ENCODE data around the gene ST6GALNAC3.
A peak's percentile ranks its signal among the peaks of the same experiment; 100 is the strongest.
"Not testable (repeated sequence)": the region's sequence is repeated elsewhere in the genome, so short reads cannot be mapped to it uniquely, and the experiment has no call there.

ST6GALNAC3 gene

DNA sequence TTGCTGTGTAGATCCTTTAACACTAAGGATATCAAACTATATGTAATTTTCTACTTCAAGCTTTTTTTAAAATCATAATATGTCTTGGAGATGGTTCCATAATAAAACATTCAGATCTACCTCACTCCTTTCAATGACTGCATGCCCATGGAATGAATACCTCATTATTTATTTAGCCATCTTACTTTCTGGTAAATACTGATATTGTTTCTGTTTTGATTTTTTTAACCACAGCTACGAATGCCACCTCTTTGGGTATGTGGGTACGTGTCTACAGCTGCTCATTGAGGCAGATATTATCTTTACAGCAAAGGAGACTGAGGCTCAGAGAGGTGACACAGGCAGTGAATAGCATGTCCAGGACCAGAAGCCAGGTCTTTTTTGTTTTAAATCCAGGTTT, 215.7 kb downstream of the ST6GALNAC3 start:
- no peak for DNase-seq (ENCODE audit: low read depth)

DNA sequence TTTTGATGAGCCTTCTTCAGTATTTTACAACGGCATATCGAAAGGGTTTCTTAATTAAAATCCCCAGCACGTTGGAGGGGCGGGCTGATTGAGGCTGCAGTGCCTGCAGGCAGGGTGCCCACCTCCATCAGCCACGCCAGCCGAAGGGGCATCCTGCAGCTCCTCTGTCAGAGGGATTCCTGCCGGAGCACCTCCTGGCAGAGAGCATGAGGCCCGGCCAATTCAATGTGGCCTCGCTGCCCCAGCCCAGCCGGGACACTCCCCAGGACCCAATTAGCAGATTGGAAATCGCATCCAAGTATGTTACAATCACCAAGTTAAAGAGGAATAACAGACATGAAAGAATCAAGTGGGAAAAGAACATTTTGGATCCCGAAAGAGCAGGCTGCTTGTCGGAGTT, 216.6 kb downstream of the ST6GALNAC3 start:
- no peak for DNase-seq (ENCODE audit: low read depth)

- DNase-seq (ENCODE audit: low read depth) = no peak
Measured at GRCh38 chr1:76291737-76292136, 217.2 kb downstream of the ST6GALNAC3 start.

GRCh38 chr1:76292418-76293184, 218.1 kb downstream of the ST6GALNAC3 start:
- DNase-seq (ENCODE audit: low read depth) = no peak

DNA sequence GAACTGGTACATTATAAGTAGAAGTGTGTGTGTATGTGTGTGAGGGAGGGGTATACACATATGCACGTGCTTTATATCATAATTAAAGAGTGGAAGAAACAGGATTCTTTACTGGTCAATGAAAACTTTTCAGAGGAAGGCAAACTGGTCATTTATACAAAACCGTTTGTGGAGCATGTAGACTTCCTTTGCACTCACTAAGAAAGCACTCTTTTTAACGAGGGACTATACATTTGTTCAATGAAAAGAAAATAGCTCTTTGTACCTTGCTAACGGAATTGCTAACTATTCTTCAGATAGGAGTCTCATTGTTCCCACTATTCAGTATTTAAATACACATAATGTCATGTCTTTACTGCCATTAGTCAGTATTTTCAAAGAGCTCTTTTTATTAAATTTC, 219.3 kb downstream of the ST6GALNAC3 start:
- no peak for DNase-seq (ENCODE audit: low read depth)

DNA sequence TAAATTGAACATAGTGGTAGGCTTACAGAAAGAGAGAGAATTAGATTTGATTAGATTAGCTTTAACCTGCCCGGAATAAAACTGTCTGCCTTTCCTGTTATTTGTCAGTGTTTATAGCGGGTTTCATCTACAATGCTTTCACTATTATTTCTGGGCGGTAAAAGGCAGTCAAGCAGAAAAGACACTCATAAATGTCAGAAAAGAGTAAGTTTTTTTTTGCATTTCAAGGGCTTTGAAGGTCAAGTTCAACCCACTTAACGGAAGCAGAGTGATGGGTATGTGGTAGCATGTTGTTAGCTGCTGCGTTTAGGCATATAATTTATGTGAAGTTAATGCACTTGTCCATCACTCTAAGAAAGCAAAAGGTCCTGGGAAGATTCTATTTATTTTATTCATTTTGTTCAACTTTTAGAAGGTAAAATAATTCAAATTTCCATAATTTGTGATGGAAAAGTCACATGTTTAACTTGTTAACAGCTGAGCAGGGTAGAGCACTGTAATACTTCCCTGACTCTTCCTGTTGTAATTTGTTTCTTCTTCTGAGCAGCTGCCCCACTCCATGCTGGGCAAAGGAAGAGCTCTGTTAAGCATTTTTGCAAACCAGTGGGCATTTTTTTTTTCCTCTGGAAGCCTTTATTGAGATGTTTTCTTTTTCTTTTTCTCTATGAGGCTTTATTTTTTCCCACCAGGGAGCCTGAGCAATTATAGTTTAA, 220.1 kb downstream of the ST6GALNAC3 start:
- DNase-seq (ENCODE audit: low read depth) = no peak

- no peak for DNase-seq (ENCODE audit: low read depth)
Measured at GRCh38 chr1:76298399-76298798, 223.9 kb downstream of the ST6GALNAC3 start.

GRCh38 chr1:76299036-76299435, 224.5 kb downstream of the ST6GALNAC3 start:
- DNase-seq (ENCODE audit: low read depth) = no peak

DNA sequence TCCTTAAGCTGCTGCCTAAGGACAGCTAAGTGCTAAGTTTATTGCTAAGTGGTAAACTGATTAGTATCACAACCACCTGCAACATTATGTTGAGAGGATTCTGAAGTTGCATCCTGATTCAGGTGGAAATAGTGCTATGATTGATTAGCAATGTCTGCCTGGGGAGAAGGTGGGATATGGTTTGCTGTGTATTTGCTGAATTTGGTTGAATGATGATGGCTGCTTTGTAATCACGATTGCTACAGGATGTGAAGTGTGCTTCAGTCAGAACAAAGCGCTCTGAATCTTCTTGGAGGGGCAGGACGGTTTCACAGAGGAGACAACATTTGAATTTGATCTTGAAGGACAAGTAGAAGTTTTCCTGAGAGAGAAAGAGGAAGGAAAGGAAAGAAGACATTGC, 226.0 kb downstream of the ST6GALNAC3 start:
- no peak for DNase-seq (ENCODE audit: low read depth)

DNA sequence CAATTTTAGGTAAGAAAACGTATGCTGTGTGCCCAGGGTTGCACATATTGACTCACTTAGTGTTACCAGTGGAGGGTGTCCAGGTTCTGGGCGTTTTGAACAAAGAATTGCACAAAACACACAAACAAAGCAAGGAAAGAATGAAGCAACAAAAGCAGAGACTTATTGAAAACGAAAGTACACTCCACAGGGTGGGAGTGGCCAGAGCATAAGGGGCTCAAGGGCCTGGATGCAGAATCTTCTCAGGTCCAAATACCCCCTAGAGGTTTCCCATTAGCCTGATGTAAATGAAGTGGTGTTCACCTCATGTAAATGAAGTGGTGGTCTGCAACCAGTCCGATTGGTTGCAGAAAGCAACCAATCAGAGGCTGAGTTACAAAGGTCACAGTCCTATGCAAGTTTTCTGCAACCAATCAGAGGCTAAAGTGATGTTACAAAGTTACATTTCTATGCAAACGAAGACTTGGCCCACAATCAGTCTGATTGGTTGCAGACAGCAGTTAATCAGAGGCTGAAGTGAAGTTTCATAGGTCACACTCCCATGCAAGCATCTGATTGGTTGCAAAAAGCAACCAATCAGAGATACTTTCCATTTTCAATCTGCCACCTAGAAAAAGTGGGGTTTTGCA, 228.3 kb downstream of the ST6GALNAC3 start:
- peak; percentile 36 for DNase-seq (ENCODE audit: low read depth)

GRCh38 chr1:76303340-76303717, 228.8 kb downstream of the ST6GALNAC3 start:
- no peak for DNase-seq (ENCODE audit: low read depth)

- DNase-seq (ENCODE audit: low read depth) = no peak
Measured at GRCh38 chr1:76313304-76313703, 238.8 kb downstream of the ST6GALNAC3 start.

DNA sequence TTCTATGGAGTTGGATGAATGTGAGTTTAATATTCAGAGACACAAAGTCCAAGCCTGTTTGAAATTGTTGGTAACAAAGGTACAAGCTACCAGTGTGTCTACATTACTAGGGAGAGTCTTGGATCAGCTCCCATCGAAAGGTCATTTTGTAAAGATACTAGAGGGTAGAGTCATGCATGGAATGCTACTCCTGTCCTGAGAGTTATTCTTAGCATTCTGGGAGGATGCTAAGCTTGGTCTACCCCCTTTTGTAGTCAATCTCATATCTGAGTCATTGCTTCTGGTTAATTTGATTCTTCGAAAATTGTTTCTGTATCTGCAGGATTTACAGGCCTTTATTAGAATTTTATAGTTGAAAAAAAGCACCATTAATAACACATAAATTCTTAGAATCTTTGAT, 240.2 kb downstream of the ST6GALNAC3 start:
- no peak for DNase-seq (ENCODE audit: low read depth)

GRCh38 chr1:76317299-76317900, 242.9 kb downstream of the ST6GALNAC3 start:
- DNase-seq (ENCODE audit: low read depth) = no peak

- DNase-seq (ENCODE audit: low read depth) = peak; percentile 68
Measured at GRCh38 chr1:76330991-76331603, 256.6 kb downstream of the ST6GALNAC3 start.

GRCh38 chr1:76335882-76336281, 261.3 kb downstream of the ST6GALNAC3 start:
- peak; percentile 27 for DNase-seq (ENCODE audit: low read depth)

GRCh38 chr1:76336931-76337371, 262.4 kb downstream of the ST6GALNAC3 start:
- peak; percentile 95 for DNase-seq (ENCODE audit: low read depth)

DNA sequence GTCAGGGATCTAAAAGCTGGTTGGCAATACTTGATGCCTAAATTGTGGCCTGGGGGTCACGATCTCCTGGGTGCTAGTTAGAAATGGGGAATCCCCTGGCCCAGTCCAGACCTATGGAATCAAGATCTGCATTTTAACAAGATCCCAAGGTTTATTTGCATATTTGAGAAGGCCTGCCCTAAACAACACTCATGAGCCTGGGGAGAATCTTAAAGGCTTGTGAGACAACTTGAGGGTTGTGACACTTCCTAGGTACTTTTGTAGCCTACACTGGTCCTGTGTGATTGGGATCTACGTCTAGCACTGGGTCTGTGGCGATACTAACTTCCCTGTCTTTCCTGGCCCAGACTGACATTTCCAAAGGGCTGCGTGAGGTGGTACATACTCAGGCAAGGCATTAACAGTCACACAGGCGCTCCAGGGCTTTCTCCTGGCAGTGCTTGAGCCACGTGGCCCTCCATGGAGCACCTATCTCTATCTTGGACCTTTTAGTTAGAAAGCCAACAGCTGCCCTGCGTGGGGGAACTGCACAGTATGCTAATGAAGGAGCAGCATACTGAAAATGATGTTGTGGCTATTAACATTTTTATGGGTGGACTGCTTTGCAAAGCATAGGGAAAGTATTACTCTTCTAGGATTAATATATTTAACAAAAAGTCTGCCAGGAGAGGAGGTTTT, 263.1 kb downstream of the ST6GALNAC3 start:
- no peak for DNase-seq (ENCODE audit: low read depth)

DNA sequence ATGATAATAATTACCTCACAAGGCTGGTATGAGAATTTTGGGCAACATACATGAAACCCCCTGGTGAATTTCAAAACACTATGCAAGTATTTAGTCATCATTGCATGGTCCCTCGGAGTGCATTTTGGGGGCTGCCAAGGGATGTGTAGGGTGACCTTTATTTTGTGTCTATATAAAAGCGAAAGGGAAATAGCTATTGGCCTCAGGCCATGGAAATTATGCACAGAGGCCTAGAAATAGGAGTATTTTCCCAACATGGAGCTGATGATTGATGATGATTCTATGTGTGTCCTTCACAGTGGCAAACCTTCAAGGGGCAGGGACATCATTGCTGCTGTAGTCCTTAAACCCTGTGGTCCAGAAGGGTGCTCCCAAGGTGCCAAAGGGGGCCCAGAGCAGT, 265.5 kb downstream of the ST6GALNAC3 start:
- no peak for DNase-seq (ENCODE audit: low read depth)

DNA sequence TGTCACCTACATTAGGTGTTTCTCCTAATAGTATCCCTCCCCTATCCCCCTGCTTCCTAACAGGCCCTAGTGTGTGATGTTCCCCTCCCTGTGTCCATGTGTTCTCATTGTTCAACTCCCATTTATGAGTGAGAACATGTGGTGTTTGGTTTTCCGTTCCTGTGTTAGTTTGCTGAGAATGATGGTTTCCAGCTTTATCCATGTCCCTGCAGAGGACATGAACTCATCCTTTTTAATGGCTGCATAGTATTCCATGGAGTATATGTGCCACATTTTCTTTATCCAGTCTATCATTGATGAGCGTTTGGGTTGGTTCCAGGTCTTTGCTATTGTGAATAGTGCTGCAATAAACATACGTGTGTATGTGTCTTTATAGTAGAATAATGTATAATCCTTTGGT, 267.3 kb downstream of the ST6GALNAC3 start:
- DNase-seq (ENCODE audit: low read depth) = not testable (repeated sequence)

DNA sequence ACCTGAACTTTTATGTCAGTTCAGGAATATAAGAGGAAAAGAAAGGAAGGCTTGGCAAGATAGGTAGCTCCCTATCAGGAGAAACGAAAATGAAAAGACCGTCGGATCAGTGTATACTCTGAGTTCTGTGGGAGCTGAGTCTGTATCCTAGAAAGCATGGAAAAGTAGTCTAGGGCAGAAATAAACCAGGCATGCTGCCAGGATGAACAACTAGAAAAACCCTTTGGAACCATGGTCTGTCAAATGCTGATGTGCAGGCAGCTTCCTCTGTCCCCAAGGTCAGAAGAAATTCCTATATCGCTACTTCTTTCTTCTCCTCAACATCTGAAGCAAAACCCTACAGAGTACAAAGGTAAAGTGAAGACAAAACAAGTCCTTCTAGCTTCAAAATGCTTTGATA, 268.8 kb downstream of the ST6GALNAC3 start:
- no peak for DNase-seq (ENCODE audit: low read depth)

DNA sequence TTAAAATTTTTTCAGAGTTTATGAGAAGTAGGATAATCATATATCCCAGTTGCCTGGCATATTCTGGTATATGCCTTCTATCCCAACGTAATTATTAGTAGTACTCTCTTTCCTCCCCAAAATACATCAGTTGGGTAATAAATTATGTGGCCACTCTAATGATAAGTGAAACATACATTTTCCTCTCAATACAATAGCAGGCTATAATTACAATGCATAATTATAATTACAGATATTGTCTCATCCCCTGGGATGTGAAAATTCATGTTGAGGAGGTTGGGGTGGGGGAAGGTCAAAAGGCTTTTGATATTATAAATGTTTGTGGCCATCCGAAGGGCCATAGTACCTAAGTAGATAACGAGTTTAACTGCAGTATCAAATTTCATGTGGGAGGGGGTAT, 277.1 kb downstream of the ST6GALNAC3 start:
- DNase-seq (ENCODE audit: low read depth) = no peak

All from fibroblast of gingiva (primary cell).